Right lobe of liver (tissue), 4 donors: ENCODE data around the gene ALDH1A3.

ENCODE experiments used
- POLR2A ChIP-seq: fragments of 450-650 bp; IDR thresholded peaks from one replicate; pipeline ENCODE4 v1.6.1; 2017; ENCODE audit warnings: antibody characterized with exemption, mild to moderate bottlenecking
- TF ChIP-seq, protein P1 (sequence below), 4 donors: fragments of 200-600 bp in 3 of 4; fragments of 450-650 bp in 1 of 4; IDR thresholded peaks; one replicate each; pipeline versions ENCODE4 v1.5.1 to v1.8.0; 2016 to 2022; ENCODE audit warnings: antibody characterized with exemption in 4 of 4, mild to moderate bottlenecking in 2 of 4
- donor health status: DM: no; HTN: no; CAD: no.
- donor health status: DM: no; HTN: no; CAD: no.
- donor health status: DM: no; HTN: yes; CAD: no.

GRCh38 chr15:100852630-100853029 lies 27.0 kb upstream of the ALDH1A3 start:
- TF ChIP-seq POLR2A: no peak
- TF ChIP-seq, protein P1, sequence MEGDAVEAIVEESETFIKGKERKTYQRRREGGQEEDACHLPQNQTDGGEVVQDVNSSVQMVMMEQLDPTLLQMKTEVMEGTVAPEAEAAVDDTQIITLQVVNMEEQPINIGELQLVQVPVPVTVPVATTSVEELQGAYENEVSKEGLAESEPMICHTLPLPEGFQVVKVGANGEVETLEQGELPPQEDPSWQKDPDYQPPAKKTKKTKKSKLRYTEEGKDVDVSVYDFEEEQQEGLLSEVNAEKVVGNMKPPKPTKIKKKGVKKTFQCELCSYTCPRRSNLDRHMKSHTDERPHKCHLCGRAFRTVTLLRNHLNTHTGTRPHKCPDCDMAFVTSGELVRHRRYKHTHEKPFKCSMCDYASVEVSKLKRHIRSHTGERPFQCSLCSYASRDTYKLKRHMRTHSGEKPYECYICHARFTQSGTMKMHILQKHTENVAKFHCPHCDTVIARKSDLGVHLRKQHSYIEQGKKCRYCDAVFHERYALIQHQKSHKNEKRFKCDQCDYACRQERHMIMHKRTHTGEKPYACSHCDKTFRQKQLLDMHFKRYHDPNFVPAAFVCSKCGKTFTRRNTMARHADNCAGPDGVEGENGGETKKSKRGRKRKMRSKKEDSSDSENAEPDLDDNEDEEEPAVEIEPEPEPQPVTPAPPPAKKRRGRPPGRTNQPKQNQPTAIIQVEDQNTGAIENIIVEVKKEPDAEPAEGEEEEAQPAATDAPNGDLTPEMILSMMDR (IDR thresholded peaks at IDR 0.05): no peak
